ENCODE results near the gene UNC5B. TPM values are rescaled to one million over a fixed set of nuclear protein-coding genes. Genes with fewer than 3 reads are reported as not detected.

The UNC5B gene
- total RNA-seq, 2 experiments from 2014 or later: 0.08 to 0.15 TPM

- POLR2A ChIA-PET: no interaction called here
- CTCF ChIA-PET: interaction anchor here (1.0 kb wide), 1 partner anchor 9 kb away, joined by 5 read pairs; no protein-coding TSS in a partner anchor
Observed at GRCh38 chr10:71274901-71275796, 62.8 kb downstream of the UNC5B start.

DNA sequence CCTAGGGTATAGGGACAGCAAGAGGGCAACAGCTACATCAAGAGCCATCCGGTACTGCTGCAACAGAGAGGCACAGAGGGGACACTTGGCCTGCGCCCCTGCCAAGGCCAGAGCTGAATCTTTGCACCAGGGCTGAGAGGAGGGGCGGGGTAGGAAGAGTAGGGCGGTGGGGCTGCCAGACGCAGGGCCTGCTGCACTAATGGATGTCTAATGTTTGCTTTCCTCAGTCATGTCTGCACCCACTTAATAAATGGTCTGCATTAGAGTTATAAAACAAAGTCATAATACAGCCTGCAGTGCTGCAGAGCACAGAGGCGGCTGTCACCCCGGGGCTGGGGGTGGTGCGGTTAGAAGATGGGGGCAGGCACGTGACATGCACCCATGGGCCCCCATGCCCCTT lies 64.5 kb downstream of the UNC5B start:
- POLR2A ChIA-PET: no interaction called here

DNA sequence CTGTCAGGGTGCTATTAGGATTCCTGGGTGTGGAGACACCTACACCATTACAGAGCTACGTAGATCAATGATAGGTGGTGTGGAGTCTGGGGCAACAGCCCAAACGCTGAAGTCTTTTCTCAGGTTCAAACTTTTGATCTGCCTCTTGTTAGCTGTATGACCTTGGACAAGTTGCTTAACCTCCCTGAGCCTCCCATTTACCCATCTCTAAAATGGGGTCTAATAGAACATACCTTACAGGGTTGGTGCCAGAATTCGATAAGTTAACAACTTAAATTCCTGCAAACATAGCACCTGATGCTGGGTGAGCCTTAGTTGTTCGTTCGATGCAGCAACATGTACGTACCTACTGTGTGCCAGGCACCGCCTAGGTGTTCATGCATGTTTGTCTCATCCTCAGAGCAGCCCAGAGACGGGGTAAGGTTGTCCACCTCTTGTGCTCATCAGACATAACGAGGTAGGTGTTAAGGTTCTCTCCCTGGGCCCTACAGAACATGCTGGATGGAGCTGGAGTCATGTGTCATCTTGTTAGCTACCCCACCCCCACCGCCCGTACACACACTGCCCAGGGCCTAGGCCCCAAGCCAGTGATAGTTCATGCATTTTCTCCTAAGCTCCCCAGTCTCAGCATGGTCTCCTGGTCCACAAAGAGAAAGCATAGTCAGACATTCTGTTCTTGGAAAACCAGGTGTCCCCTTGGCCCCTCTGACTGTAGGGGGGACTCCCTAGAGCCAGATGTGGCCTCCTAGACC lies 65.7 kb downstream of the UNC5B start:
- CTCF ChIA-PET: no interaction called here
- POLR2A ChIA-PET: no interaction called here

More for the DNA sequence above, 64.5 kb downstream of the UNC5B start:
- CTCF ChIA-PET: no interaction called here

DNA sequence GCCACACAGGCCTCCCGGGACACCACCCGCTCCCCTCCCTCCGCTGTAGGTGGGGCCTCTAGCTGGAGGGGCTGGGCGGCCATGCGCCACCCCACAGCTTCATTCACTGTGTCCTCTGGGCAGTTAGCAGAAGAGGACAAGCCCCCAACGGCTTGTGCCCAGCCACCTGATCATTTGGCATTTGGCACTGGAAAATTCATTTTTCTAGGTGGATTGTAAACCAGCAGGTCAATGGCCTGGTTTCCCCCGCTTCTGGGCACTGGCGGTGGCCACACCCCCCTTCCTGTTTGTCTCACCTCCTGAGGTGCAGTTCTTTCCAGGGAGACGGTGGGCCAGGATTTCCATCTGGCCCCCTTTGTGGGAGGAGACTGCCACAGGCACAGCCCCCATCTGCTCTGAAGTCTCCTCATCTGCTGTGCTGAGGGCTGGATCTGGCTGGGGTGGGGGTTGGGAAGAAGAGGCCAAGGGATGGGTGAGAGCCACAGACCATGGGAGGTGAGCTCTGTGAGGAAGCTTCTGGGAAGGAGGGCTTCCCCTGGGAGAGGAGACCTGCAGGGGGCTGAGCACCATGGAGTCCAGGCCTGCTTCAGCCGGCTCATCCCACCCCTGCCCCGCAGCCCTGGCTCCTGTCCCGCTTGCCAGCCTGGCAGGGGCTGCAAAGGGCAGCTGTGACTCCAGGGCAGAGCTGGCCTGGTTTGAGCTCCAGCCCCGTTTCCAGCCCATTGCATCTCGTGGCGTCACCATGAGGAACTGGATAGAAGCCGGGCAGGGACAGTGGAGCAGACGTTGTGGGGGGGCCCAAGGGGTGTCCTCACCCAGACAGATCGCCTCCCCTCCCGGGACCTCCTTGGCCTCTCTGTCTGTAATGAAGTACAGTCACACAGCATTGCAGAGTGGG lies 66.6 kb downstream of the UNC5B start:
- ChIA-PET POLR2A (no interaction called here), CTCF (no interaction called here)

DNA sequence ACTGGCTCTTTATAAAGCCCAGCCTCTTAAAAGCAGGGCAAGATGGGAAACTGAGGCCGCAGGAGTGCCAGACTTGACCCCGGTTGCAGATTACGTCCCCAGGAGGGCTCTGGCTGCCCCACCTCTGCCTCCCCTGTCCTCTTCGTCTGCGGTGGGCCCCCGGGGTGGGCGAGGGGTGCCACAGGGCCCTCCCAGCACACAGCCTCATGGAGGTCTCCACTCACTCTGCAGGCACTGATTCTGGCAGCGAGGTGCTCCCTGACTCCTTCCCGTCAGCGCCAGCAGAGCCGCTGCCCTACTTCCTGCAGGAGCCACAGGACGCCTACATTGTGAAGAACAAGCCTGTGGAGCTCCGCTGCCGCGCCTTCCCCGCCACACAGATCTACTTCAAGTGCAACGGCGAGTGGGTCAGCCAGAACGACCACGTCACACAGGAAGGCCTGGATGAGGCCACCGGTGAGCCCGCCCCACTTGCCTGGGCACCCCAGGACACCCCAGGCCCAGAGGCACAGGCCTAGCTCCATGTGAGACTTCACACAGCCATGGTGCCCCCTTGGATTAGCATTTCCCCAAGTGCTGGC lies 67.3 kb downstream of the UNC5B start:
- ChIA-PET CTCF (interaction anchor here (1.0 kb wide), 1 partner anchor 9 kb away, joined by 3 read pairs; no protein-coding TSS in a partner anchor), POLR2A (no interaction called here)

GRCh38 chr10:71280216-71280615 lies 67.8 kb downstream of the UNC5B start:
- POLR2A ChIA-PET: no interaction called here
- CTCF ChIA-PET: interaction anchor here (1.0 kb wide), 1 partner anchor 9 kb away, joined by 3 read pairs; no protein-coding TSS in a partner anchor

- ChIA-PET POLR2A (no interaction called here), CTCF (interaction anchor here (1.0 kb wide), 1 partner anchor 10 kb away, joined by 3 read pairs; no protein-coding TSS in a partner anchor)
Observed at GRCh38 chr10:71280825-71281224, 68.5 kb downstream of the UNC5B start.

GRCh38 chr10:71281646-71282322 lies 69.4 kb downstream of the UNC5B start:
- POLR2A ChIA-PET: no interaction called here
- CTCF ChIA-PET: no interaction called here

- ChIA-PET CTCF (no interaction called here), POLR2A (no interaction called here)
Observed at GRCh38 chr10:71282323-71282680, 69.9 kb downstream of the UNC5B start.

GRCh38 chr10:71283410-71283809 lies 71.0 kb downstream of the UNC5B start:
- ChIA-PET CTCF (interaction anchor here (1.3 to 1.5 kb wide), 2 partner anchors 65 to 362 kb away, joined by 3 to 4 read pairs; no protein-coding TSS in a partner anchor), POLR2A (no interaction called here)

DNA sequence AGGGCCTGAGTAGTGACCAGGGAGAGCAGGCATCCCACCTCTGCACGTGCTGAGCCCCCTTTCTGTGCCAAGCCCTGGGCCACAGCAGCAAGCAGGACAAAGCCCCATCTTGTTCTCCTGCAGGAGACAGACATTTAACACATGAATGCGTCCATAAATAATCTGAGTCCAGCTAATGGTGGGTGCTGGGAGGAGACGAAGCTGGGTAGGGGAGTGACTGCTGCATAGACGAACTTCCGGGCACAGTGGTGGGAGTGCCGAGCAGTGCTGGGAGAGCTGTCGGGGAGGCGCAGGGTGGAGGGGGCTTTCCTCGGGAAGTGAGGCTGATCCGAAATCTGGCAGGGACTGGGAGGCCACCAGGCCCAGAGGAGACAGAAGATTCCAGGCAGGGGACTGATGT lies 71.5 kb downstream of the UNC5B start:
- CTCF ChIA-PET: interaction anchor here (1.3 to 2.3 kb wide), 4 partner anchors 8 to 363 kb away, joined by 3 to 14 read pairs (median 4); no protein-coding TSS in a partner anchor
- POLR2A ChIA-PET: no interaction called here

- ChIA-PET CTCF (interaction anchor here (0.6 to 2.3 kb wide), 7 partner anchors 9 to 382 kb away, joined by 3 to 14 read pairs (median 4); no protein-coding TSS in a partner anchor), POLR2A (no interaction called here)
Observed at GRCh38 chr10:71284544-71285179, 72.3 kb downstream of the UNC5B start.

GRCh38 chr10:71285180-71285545 lies 72.8 kb downstream of the UNC5B start:
- POLR2A ChIA-PET: no interaction called here
- CTCF ChIA-PET: interaction anchor here (1.0 to 2.3 kb wide), 5 partner anchors 9 to 382 kb away, joined by 3 to 14 read pairs (median 5); no protein-coding TSS in a partner anchor

- ChIA-PET POLR2A (no interaction called here), CTCF (interaction anchor here (1.0 to 2.3 kb wide), 2 partner anchors 324 to 361 kb away, joined by 3 to 14 read pairs; no protein-coding TSS in a partner anchor)
Observed at GRCh38 chr10:71285986-71286385, 73.6 kb downstream of the UNC5B start.

GRCh38 chr10:71286521-71287294 lies 74.3 kb downstream of the UNC5B start:
- ChIA-PET CTCF (no interaction called here), POLR2A (no interaction called here)

GRCh38 chr10:71287456-71287855 lies 75.1 kb downstream of the UNC5B start:
- CTCF ChIA-PET: no interaction called here
- POLR2A ChIA-PET: interaction anchor here (0.6 kb wide), 1 partner anchor 369 kb away, joined by 7 read pairs; no protein-coding TSS in a partner anchor

- CTCF ChIA-PET: no interaction called here
- POLR2A ChIA-PET: no interaction called here
Observed at GRCh38 chr10:71288461-71288860, 76.1 kb downstream of the UNC5B start.
